HG02678 (cell line): ENCODE results near the gene PNCK.
"Not testable (repeated sequence)": the region's sequence is repeated elsewhere in the genome, so short reads cannot be mapped to it uniquely, and the experiment has no call there.

Experiments used
- ATAC-seq: cut with Tn5 transposase; IDR thresholded peaks from one replicate; pipeline ENCODE4 v1.9.1; 2021; ENCODE audit warnings: mild to moderate bottlenecking, moderate library complexity; ENCODE audit not compliant: unreplicated experiment

Gene PNCK

GRCh38 chrX:153686711-153687110, 13.1 kb upstream of the PNCK start:
- no peak for ATAC-seq

GRCh38 chrX:153685751-153686696, 12.4 kb upstream of the PNCK start:
- ATAC-seq = no peak

GRCh38 chrX:153685156-153685536, 11.5 kb upstream of the PNCK start:
- ATAC-seq = no peak

GRCh38 chrX:153684467-153685155, 11.0 kb upstream of the PNCK start:
- no peak for ATAC-seq

- ATAC-seq = not testable (repeated sequence)
These were observed 9.9 kb upstream of the PNCK start for GRCh38 chrX:153683486-153683885.

GRCh38 chrX:153681175-153681574, 7.6 kb upstream of the PNCK start:
- ATAC-seq = no peak

GRCh38 chrX:153674219-153674851, 722 bp upstream of the PNCK start:
- no peak for ATAC-seq

- ATAC-seq = no peak
These were observed 834 bp downstream of the PNCK start for GRCh38 chrX:153672531-153673427.

- ATAC-seq = no peak
These were observed 1.8 kb downstream of the PNCK start for GRCh38 chrX:153671589-153672530.

GRCh38 chrX:153670748-153671588, 2.6 kb downstream of the PNCK start:
- ATAC-seq = no peak

GRCh38 chrX:153669901-153670731, 3.5 kb downstream of the PNCK start:
- ATAC-seq = no peak

GRCh38 chrX:153669174-153669890, 4.3 kb downstream of the PNCK start:
- no peak for ATAC-seq

- ATAC-seq = no peak
These were observed 5.0 kb downstream of the PNCK start for GRCh38 chrX:153668423-153669173.

- no peak for ATAC-seq
These were observed 5.6 kb downstream of the PNCK start for GRCh38 chrX:153667956-153668396.

GRCh38 chrX:153667281-153667955, 6.2 kb downstream of the PNCK start:
- no peak for ATAC-seq
